Mesodermal cell (in vitro differentiated cells): ENCODE results near the gene GOLPH3L.
"Not testable (repeated sequence)": the region's sequence is repeated elsewhere in the genome, so short reads cannot be mapped to it uniquely, and the experiment has no call there.

Experiments
- H3K27ac ChIP-seq: 2 replicates; pipeline ENCODE4 v1.7.0; 2013; ENCODE audit warnings: mild to moderate bottlenecking, low read depth, low read length, moderate library complexity; ENCODE audit not compliant: severe bottlenecking
- H3K36me3 ChIP-seq: 2 replicates; pipeline ENCODE4 v1.7.1; 2013; ENCODE audit warnings: mild to moderate bottlenecking, low read length, moderate library complexity; ENCODE audit not compliant: control insufficient read depth, insufficient read depth
- H3K4me1 ChIP-seq: one replicate; pipeline ENCODE4 v1.7.1; 2013; ENCODE audit warnings: mild to moderate bottlenecking, low read length; ENCODE audit not compliant: insufficient read depth, control insufficient read depth, poor library complexity, severe bottlenecking
- H3K4me3 ChIP-seq: 2 replicates; pipeline ENCODE4 v1.7.0; 2013; ENCODE audit warnings: low read length, control low read depth, mild to moderate bottlenecking; ENCODE audit not compliant: insufficient read depth, poor library complexity, severe bottlenecking; ENCODE audit errors: extremely low read depth
- H3K9me3 ChIP-seq: 2 replicates; pipeline ENCODE4 v1.7.1; 2013; ENCODE audit warnings: mild to moderate bottlenecking, low read length, moderate library complexity; ENCODE audit not compliant: control insufficient read depth
- WGBS, 2 experiments: methylation state at CpG; one replicate each; pipeline ENCODE4 v1.1.5; 2013; ENCODE audit warnings: missing lambda C conversion rate in 2 of 2; ENCODE audit not compliant: insufficient coverage in 2 of 2; 5-methylcytosine and 5-hydroxymethylcytosine counted together

Gene GOLPH3L

GRCh38 chr1:150661156-150661555 lies 35.8 kb downstream of the GOLPH3L start:
- no peak overlapping the region for H3K27ac ChIP-seq
- H3K9me3 ChIP-seq = no peaks in the 10 kb centered on the region
- WGBS, 2 experiments = no CpG with 5 or more reads among the region's 5 CpGs
- no peak overlapping the region for H3K4me3 ChIP-seq
- no peaks in the 10 kb centered on the region for H3K4me1 ChIP-seq
- H3K36me3 ChIP-seq = peaks cover 26% of the 10 kb centered on the region

GRCh38 chr1:150660584-150660983 lies 36.4 kb downstream of the GOLPH3L start:
- no peak overlapping the region for H3K27ac ChIP-seq
- no peak overlapping the region for H3K4me3 ChIP-seq
- H3K36me3 ChIP-seq = peaks cover 26% of the 10 kb centered on the region
- no peaks in the 10 kb centered on the region for H3K9me3 ChIP-seq
- H3K4me1 ChIP-seq = no peaks in the 10 kb centered on the region
- 100% methylated on average over 3 of the region's 4 CpGs; no CpG with 5 or more reads in 1 of the 2 experiments for WGBS, 2 experiments

DNA sequence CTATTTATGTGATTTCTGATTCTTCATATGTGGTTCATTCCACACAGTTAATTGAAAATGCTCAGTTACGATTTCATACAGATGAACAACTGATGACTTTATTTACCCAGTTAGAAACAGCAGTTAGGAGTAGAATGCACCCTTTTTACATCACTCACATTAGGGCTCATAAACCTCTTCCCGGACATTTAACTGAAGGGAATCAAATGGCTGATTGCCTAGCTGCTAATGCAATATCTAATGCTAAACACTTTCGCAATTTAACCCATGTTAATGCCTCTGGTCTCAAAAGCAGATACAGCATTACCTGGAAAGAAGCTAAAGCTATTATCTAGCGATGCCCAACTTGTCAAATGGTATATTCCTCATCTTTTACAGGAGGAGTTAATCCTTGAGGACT lies 39.9 kb downstream of the GOLPH3L start:
- not testable (repeated sequence) for H3K4me1 ChIP-seq, H3K27ac ChIP-seq, H3K4me3 ChIP-seq, H3K9me3 ChIP-seq
- H3K36me3 ChIP-seq = peaks cover 21% of the 10 kb centered on the region
- 89 to 94% methylated on average over 3 of the region's 4 CpGs for WGBS, 2 experiments

- H3K36me3 ChIP-seq = peaks cover 10% of the 10 kb centered on the region
- not testable (repeated sequence) for H3K27ac ChIP-seq, H3K4me1 ChIP-seq, H3K9me3 ChIP-seq, H3K4me3 ChIP-seq
- WGBS, 2 experiments = 90 to 94% methylated on average over 8 to 9 of the region's 10 CpGs
Observed at GRCh38 chr1:150654635-150655034, 42.3 kb downstream of the GOLPH3L start.

- peaks cover 17% of the 10 kb centered on the region for H3K36me3 ChIP-seq
Observed at GRCh38 chr1:150650193-150650592, 46.8 kb downstream of the GOLPH3L start.

GRCh38 chr1:150649441-150650075 lies 47.4 kb downstream of the GOLPH3L start:
- H3K36me3 ChIP-seq = peaks cover 17% of the 10 kb centered on the region
- WGBS, 2 experiments = 82 to 94% methylated on average over 3 to 4 of the region's 5 CpGs
- no peak overlapping the region for H3K27ac ChIP-seq
- no peak overlapping the region for H3K4me3 ChIP-seq
- no peaks in the 10 kb centered on the region for H3K9me3 ChIP-seq
- no peaks in the 10 kb centered on the region for H3K4me1 ChIP-seq

More at GRCh38 chr1:150650193-150650592, 46.8 kb downstream of the GOLPH3L start:
- Histone ChIP-seq H3K4me1 (no peaks in the 10 kb centered on the region), H3K9me3 (no peaks in the 10 kb centered on the region), H3K27ac (no peak overlapping the region), H3K4me3 (no peak overlapping the region)
- 67 to 100% methylated on average over 1 of the region's 1 CpG for WGBS, 2 experiments

DNA sequence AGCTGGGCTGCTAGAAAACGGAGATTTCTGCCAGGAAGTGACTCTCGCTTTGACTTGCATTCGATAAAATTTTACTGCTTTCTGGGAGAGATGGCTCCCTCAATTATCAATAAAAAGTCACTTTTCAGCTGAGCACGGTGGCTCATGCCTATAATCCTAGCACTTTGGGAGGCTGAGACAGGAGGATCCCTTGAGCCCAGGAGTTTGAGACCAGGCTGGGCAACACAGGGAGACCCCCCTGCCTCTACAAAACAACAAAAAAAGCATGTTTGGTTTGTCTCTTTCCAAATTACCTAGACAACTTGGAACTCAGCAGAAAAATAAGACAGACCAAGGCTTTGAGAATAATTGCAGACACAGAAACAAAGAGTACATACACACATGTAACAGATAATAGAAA lies 54.7 kb downstream of the GOLPH3L start:
- peaks cover 4% of the 10 kb centered on the region for H3K36me3 ChIP-seq
- no peaks in the 10 kb centered on the region for H3K9me3 ChIP-seq
- peaks cover 3% of the 10 kb centered on the region for H3K4me1 ChIP-seq
- H3K27ac ChIP-seq = no peak overlapping the region
- 88 to 91% methylated on average over 4 of the region's 4 CpGs for WGBS, 2 experiments
- H3K4me3 ChIP-seq = no peak overlapping the region

DNA sequence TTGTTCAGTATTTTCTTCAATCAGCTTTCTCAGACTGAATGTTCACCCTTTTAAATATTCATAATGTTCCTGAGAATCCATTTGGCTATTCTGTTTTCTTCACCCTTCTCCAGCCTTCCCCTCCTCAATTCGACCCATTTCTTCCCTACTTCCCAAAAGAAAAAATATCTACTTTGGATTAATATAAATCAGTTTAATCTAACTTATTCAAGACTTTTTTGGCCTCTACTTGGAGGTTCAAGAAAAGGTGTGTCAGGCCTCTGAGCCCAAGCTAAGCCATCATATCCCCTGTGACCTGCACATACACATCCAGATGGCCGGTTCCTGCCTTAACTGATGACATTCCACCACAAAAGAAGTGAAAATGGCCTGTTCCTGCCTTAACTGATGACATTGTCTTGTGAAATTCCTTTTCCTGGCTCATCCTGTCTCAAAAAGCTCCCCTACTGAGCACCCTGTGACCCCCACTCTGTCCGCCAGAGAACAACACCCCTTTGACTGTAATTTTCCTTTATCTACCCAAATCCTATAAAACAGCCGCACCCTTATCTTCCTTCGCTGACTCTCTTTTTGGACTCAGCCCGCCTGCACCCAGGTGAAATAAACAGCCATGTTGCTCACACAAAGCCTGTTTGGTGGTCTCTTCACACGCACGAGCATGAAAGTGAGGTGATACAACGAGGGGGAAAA lies 55.7 kb downstream of the GOLPH3L start:
- not testable (repeated sequence) for H3K36me3 ChIP-seq, H3K4me1 ChIP-seq, H3K4me3 ChIP-seq, H3K27ac ChIP-seq, H3K9me3 ChIP-seq
- WGBS, 2 experiments = 37% methylated on average over 3 of the region's 9 CpGs; no CpG with 5 or more reads in 1 of the 2 experiments

- not testable (repeated sequence) for H3K27ac ChIP-seq, H3K36me3 ChIP-seq, H3K4me3 ChIP-seq, H3K9me3 ChIP-seq
- H3K4me1 ChIP-seq = peaks cover 12% of the 10 kb centered on the region
- 92 to 94% methylated on average over 3 to 4 of the region's 6 CpGs for WGBS, 2 experiments
Observed at GRCh38 chr1:150638430-150638829, 58.5 kb downstream of the GOLPH3L start.

- H3K9me3 ChIP-seq, H3K36me3 ChIP-seq, H3K27ac ChIP-seq, H3K4me3 ChIP-seq: not testable (repeated sequence)
- H3K4me1 ChIP-seq = peaks cover 11% of the 10 kb centered on the region
- 46 to 51% methylated on average over 7 to 8 of the region's 17 CpGs for WGBS, 2 experiments
Observed at GRCh38 chr1:150634839-150635622, 61.9 kb downstream of the GOLPH3L start.
